HG03442 (cell line): ENCODE data around the gene CCT5.

Source experiments
- ATAC-seq: cut with Tn5 transposase; IDR thresholded peaks from one replicate; pipeline ENCODE4 v1.9.1; 2021; ENCODE audit warnings: mild to moderate bottlenecking, moderate library complexity; ENCODE audit not compliant: unreplicated experiment

The CCT5 gene

GRCh38 chr5:10297646-10298204 lies 47.6 kb downstream of the CCT5 start:
- no peak for ATAC-seq

GRCh38 chr5:10300246-10300645 lies 50.2 kb downstream of the CCT5 start:
- ATAC-seq, result no peak

- ATAC-seq, result no peak
These were observed 51.2 kb downstream of the CCT5 start for GRCh38 chr5:10301266-10301665.

- ATAC-seq, result no peak
These were observed 51.9 kb downstream of the CCT5 start for GRCh38 chr5:10301842-10302610.

GRCh38 chr5:10303201-10303600 lies 53.1 kb downstream of the CCT5 start:
- ATAC-seq, result no peak

GRCh38 chr5:10303699-10304170 lies 53.7 kb downstream of the CCT5 start:
- ATAC-seq, result no peak

GRCh38 chr5:10304932-10305331 lies 54.9 kb downstream of the CCT5 start:
- ATAC-seq, result no peak

GRCh38 chr5:10306114-10306513 lies 56.0 kb downstream of the CCT5 start:
- no peak for ATAC-seq

GRCh38 chr5:10306806-10307205 lies 56.7 kb downstream of the CCT5 start:
- ATAC-seq, result no peak

- peak; percentile 80 for ATAC-seq
These were observed 57.4 kb downstream of the CCT5 start, which contains the start of gene CMBL for GRCh38 chr5:10307206-10308148. Gene CMBL (minus strand): TSS chr5:10307902. CDS start chr5:10290762, 17,140 bp downstream.

GRCh38 chr5:10308844-10309243 lies 58.8 kb downstream of the CCT5 start:
- no peak for ATAC-seq

- ATAC-seq, result no peak
These were observed 60.1 kb downstream of the CCT5 start for GRCh38 chr5:10310066-10310779.

GRCh38 chr5:10310835-10311570 lies 60.9 kb downstream of the CCT5 start:
- ATAC-seq, result peak; percentile 68

GRCh38 chr5:10311595-10312425 lies 61.7 kb downstream of the CCT5 start:
- ATAC-seq, result no peak

GRCh38 chr5:10315201-10315600 lies 65.1 kb downstream of the CCT5 start:
- no peak for ATAC-seq
